Activated naive CD8-positive, alpha-beta T cell treated with anti-CD3 and anti-CD28 coated beads, Interleukin-2, amount 10 ng/mL, durations not matched to agents 7 days and 5 days (primary cell): ENCODE data around the gene TOMM20L. TPM values are rescaled to one million over a fixed set of nuclear protein-coding genes. Genes with fewer than 3 reads are reported as not detected.
"Not testable (repeated sequence)": the region's sequence is repeated elsewhere in the genome, so short reads cannot be mapped to it uniquely, and the experiment has no call there.

Experiments
- ATAC-seq: fragments of 150-1000 bp; cut with Tn5 transposase; one replicate; pipeline ENCODE4 v1.10.0; 2021; ENCODE audit warnings: low read depth, moderate library complexity
- POLR2A ChIA-PET: fragments of 350-600 bp; sonication (Branson Sonifier 250); formaldehyde crosslinking; loops from one replicate; lab custom pipeline; 2021; ENCODE audit warnings: antibody characterized with exemption; lab: Charles Lee
- DNase-seq: peaks from one replicate; pipeline ENCODE4 v3.0.0; 2021
- H3K27ac Mint-ChIP-seq: one replicate; pipeline ENCODE4 v1.8.0; 2022; ENCODE audit warnings: mild to moderate bottlenecking, mixed read lengths
- H3K27me3 Mint-ChIP-seq: one replicate; pipeline ENCODE4 v1.8.0; 2022; ENCODE audit warnings: mild to moderate bottlenecking, moderate library complexity, mixed read lengths
- H3K36me3 Mint-ChIP-seq: one replicate; pipeline ENCODE4 v1.8.0; 2021; ENCODE audit warnings: mild to moderate bottlenecking, mixed read lengths
- H3K4me1 Mint-ChIP-seq: one replicate; pipeline ENCODE4 v1.8.0; 2021; ENCODE audit warnings: mixed read lengths
- H3K4me3 Mint-ChIP-seq: one replicate; pipeline ENCODE4 v1.8.0; 2022; ENCODE audit warnings: mild to moderate bottlenecking, moderate library complexity, mixed read lengths
- H3K9me3 Mint-ChIP-seq: one replicate; pipeline ENCODE4 v1.8.0; 2021; ENCODE audit warnings: mixed read lengths
- total RNA-seq, 2 experiments: library from RNA; stranded (reverse); gene quantifications; one replicate each; pipeline ENCODE4 v1.2.3, GENCODE V29; 2021

The TOMM20L gene
- total RNA-seq, 2 experiments from 2014 or later: not detected

DNA sequence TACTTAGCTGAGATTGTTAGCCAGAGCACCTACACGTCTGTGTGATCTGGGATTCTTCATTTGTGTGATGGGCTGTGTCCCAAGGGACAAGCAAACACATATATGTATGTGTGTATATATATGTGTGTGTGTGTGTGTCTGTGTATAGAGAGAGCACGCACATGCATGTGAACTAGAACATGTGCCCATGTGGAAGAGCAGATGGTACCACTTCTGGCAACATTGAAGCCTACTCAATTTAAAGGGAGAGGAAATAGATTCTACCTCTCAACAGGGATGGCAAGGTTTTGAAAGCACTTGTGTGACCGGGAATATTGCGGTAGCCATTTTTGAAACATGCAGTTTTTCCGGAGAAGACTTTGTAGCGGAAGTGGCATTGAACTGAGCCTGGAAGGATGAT lies 1.4 kb downstream of the TOMM20L start:
- POLR2A ChIA-PET: interaction anchor here (1.3 kb wide), 1 partner anchor 99 kb away, joined by 4 read pairs; the partner anchor contains the start of gene ARID4A
- Mint-ChIP-seq H3K27me3 (no peaks in the 10 kb centered on the region), H3K4me1 (peaks cover 7% of the 10 kb centered on the region), H3K27ac (no peak overlapping the region), H3K9me3 (no peaks in the 10 kb centered on the region), H3K4me3 (no peak overlapping the region), H3K36me3 (peaks cover 6% of the 10 kb centered on the region)
- ATAC-seq (no peak), DNase-seq (no peak)

DNA sequence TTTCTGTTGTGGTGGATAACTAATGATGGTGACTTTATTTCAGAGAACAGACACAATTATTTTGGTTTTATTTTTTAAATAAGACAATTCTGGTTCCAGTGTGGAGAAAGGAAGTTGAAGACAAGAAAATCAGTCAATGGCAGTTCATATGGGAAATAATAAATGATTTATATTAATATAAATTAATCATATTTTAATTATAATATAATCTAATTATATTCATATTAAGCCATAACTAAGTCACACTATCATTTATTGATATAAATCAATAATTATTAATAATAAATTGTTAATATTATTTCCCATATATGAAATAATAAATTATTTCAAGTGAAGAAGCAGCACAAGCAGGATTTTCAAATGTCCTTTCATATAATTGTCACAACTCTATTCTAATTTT lies 2.8 kb downstream of the TOMM20L start:
- Mint-ChIP-seq H3K36me3 (peaks cover 6% of the 10 kb centered on the region), H3K4me3 (no peak overlapping the region), H3K4me1 (peaks cover 7% of the 10 kb centered on the region), H3K9me3 (no peaks in the 10 kb centered on the region), H3K27ac (no peak overlapping the region), H3K27me3 (no peaks in the 10 kb centered on the region)
- ATAC-seq: no peak
- DNase-seq: no peak
- POLR2A ChIA-PET: no interaction called here

DNA sequence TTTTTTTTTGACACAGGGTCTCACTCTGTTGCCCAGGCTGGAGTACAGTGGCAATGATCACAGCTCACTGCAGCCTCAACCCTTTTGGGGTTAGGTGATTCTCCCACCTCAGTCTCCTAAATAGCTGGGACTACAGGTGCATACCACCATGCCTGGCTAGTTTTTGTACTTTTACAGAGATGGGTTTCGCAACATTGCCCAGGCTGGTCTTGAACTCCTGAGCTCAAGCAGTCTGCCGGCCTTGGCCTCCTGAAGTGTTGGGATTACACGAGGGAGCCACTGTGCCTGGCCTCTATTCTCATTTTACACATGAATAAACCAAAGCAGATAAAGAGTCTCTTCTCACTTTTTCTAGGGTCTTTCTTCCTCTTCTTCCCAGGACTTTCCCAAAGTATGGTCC lies 3.2 kb downstream of the TOMM20L start:
- H3K4me1 Mint-ChIP-seq: peaks cover 7% of the 10 kb centered on the region
- DNase-seq (no peak), ATAC-seq (no peak)
- H3K9me3 Mint-ChIP-seq: no peaks in the 10 kb centered on the region
- H3K36me3 Mint-ChIP-seq: peaks cover 6% of the 10 kb centered on the region
- no peak overlapping the region for H3K4me3 Mint-ChIP-seq
- H3K27me3 Mint-ChIP-seq: no peaks in the 10 kb centered on the region
- POLR2A ChIA-PET: no interaction called here
- H3K27ac Mint-ChIP-seq: no peak overlapping the region

DNA sequence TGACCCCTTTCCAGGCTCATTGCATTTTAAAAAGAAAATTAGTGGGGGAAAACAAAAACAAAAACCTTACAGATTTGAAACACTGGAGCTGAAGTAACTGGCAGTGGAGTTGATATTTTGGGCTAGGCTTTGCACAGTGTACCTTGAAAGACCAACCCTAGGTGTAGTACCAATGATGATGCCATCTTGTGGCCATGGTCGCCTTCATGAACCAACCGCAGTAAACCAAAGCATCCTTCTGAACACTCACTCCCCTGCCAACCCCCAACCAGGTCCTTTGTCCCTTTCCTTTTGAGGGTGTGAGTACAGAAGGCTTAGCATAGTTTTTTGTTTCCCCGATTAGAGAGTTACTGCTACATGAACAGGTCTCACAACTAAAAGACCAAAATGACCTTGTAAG lies 5.9 kb downstream of the TOMM20L start:
- Mint-ChIP-seq H3K4me3 (no peak overlapping the region), H3K4me1 (no peaks in the 10 kb centered on the region), H3K36me3 (peaks cover 8% of the 10 kb centered on the region), H3K27ac (no peak overlapping the region), H3K9me3 (no peaks in the 10 kb centered on the region), H3K27me3 (no peaks in the 10 kb centered on the region)
- POLR2A ChIA-PET: no interaction called here
- no peak for ATAC-seq
- no peak for DNase-seq

DNA sequence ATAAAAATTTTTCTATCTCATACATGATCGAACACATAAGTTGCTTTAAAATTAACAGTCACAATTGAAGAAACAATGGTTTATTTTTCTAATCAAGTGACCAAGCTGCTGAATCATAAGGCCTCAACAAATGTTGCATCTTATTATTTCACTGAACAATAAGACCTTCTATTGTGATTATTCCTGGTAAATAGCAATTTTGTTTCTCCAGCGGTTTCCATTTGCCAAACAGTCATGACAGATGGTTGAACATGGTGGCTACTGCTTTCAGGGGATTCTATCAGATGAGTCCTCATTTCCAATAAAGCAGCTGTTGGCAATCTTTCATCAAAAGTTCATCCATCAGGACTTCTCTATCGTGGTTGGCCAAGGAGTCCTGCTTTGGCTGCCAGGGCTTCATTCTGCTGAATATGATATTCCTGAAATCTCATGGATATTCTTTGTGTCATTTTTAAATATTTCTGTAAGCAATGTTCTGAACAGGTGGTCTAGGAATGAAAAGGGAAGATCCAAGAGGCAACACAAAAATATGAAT lies 13.0 kb downstream of the TOMM20L start:
- H3K27ac Mint-ChIP-seq: no peak overlapping the region
- H3K9me3 Mint-ChIP-seq: no peaks in the 10 kb centered on the region
- no peak for ATAC-seq
- H3K4me1 Mint-ChIP-seq: no peaks in the 10 kb centered on the region
- DNase-seq: no peak
- no peak overlapping the region for H3K4me3 Mint-ChIP-seq
- peaks cover 19% of the 10 kb centered on the region for H3K36me3 Mint-ChIP-seq
- POLR2A ChIA-PET: no interaction called here
- no peaks in the 10 kb centered on the region for H3K27me3 Mint-ChIP-seq

DNA sequence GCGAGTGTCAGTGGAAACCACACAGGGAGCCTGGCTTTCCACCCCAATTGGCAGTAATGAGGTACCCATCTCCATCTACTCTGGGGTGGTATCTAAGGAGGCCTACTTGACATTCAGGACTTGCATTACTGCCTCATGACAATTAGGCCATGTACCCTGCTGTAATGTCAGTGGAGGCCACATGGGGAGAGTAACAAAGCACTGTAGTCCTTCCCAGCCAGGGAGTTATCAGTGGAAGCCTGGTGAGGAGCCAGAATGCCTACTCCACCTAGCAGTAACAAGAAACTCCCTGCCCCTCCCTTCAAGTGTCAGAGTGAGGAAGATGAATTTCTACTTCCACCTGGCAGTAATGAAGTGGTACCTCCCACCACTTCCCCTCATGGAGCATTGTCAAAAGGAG lies 19.1 kb downstream of the TOMM20L start:
- Mint-ChIP-seq H3K4me1 (peaks cover 4% of the 10 kb centered on the region), H3K27me3 (no peaks in the 10 kb centered on the region), H3K9me3 (no peaks in the 10 kb centered on the region), H3K27ac (no peak overlapping the region), H3K36me3 (peaks cover 46% of the 10 kb centered on the region), H3K4me3 (no peak overlapping the region)
- no peak for ATAC-seq
- POLR2A ChIA-PET: no interaction called here
- no peak for DNase-seq

DNA sequence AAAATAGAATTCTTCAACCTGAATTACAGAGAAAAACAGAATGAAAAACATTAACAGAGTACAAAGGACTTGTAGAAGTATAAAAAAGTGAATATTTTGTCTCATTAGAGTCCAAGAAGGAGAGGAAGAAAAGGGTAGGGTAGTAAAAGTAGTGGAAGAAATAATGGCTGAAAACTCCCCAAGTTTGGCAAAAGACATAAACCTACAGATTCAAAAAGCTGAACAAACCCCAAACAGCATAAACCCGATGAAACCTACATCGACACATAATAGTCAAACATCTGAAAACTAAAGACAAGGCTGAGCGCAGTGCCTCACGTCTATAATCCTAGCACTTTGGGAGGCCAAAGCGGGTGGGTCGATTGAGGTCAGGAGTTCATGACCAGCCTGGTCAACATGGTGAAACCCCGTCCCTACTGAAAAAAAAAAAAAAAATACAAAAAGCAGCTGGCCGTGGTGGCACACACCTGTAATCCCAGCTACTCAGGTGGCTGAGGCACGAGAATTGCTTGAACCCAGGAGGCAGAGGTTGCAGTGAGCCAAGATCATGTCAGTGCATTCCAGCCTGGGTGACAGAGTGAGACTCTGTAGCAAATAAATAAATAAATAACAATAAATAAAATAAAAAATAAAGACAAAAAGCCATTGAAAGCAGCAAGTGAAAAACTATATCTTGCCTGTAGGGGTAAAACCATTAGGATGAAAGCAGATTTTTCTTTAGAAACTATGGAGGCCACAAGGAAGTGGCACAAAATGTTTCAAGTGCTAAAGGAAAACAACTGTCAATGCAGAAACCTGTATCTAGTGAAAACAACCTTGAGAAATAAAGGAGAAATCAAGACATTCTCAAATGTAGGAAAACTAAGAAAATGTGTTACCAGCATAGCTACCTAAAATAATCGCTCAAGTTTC lies 20.2 kb downstream of the TOMM20L start:
- ATAC-seq (no peak), DNase-seq (no peak)
- POLR2A ChIA-PET: no interaction called here
- H3K36me3 Mint-ChIP-seq: peaks cover 48% of the 10 kb centered on the region
- no peak overlapping the region for H3K4me3 Mint-ChIP-seq
- H3K4me1 Mint-ChIP-seq: peaks cover 4% of the 10 kb centered on the region
- H3K27me3 Mint-ChIP-seq: no peaks in the 10 kb centered on the region
- H3K9me3 Mint-ChIP-seq: no peaks in the 10 kb centered on the region
- no peak overlapping the region for H3K27ac Mint-ChIP-seq

DNA sequence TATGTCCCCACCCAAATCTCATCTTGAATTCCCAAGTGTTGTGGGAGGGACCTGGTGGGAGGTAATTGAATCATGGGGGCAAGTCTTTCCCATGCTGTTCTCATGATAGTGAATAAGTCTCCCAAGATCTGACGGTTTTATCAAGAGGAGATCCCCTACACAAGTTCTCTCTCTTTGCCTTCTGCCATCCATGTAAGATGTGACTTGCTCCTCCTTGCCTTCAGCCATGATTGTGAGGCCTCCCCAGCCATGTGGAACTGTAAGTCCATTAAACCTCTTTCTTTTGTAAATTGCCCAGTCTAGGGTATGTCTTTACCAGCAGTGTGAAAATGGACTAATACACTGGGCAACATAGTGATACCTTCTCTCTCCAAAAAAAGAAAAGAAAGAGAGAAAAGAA lies 21.2 kb downstream of the TOMM20L start:
- H3K27ac Mint-ChIP-seq, ATAC-seq, POLR2A ChIA-PET: not testable (repeated sequence)

GRCh38 chr14:58426670-58427280 lies 31.0 kb downstream of the TOMM20L start:
- no peaks in the 10 kb centered on the region for H3K9me3 Mint-ChIP-seq

More for the DNA sequence above, 21.2 kb downstream of the TOMM20L start:
- not testable (repeated sequence) for DNase-seq, H3K4me1 Mint-ChIP-seq, H3K9me3 Mint-ChIP-seq, H3K4me3 Mint-ChIP-seq, H3K27me3 Mint-ChIP-seq
- H3K36me3 Mint-ChIP-seq: peaks cover 50% of the 10 kb centered on the region

GRCh38 chr14:58427281-58428117 lies 31.8 kb downstream of the TOMM20L start, which contains the start of the genes KIAA0586 and TIMM9:
TSS of gene KIAA0586 (plus strand) at chr14:58427719. CDS start at chr14:58428265, 546 bp downstream.
TSS of gene TIMM9 (minus strand) at chr14:58427531. CDS start at chr14:58411945, 15,586 bp downstream.
- ATAC-seq: peak; percentile 94
- POLR2A ChIA-PET: interaction anchor here (0.5 to 2.9 kb wide), 12 partner anchors 8 to 1821 kb away, joined by 3 to 36 read pairs (median 5); partner anchors contain the start of genes ACTR10, AP5M1, ARID4A and DAAM1
- Mint-ChIP-seq H3K9me3 (no peaks in the 10 kb centered on the region), H3K27ac (peak within 1 kb of the TSS; percentile 99), H3K27me3 (no peaks in the 10 kb centered on the region), H3K36me3 (peaks cover 13% of the 10 kb centered on the region), H3K4me1 (peaks cover 34% of the 10 kb centered on the region), H3K4me3 (peak within 1 kb of the TSS; percentile 98)
- DNase-seq: peak; percentile 88

More at GRCh38 chr14:58426670-58427280, 31.0 kb downstream of the TOMM20L start:
- H3K27me3 Mint-ChIP-seq: no peaks in the 10 kb centered on the region
- H3K4me3 Mint-ChIP-seq: peak overlapping the region; percentile 98
- ATAC-seq (peak; percentile 15), DNase-seq (peak; percentile 60)
- peaks cover 12% of the 10 kb centered on the region for H3K36me3 Mint-ChIP-seq
- H3K27ac Mint-ChIP-seq: peak overlapping the region; percentile 99
- POLR2A ChIA-PET: interaction anchor here (1.0 to 2.9 kb wide), 9 partner anchors 31 to 1822 kb away, joined by 3 to 36 read pairs (median 5); partner anchors contain the start of genes ACTR10, ARID4A, DAAM1 and PPM1A
- peaks cover 34% of the 10 kb centered on the region for H3K4me1 Mint-ChIP-seq

DNA sequence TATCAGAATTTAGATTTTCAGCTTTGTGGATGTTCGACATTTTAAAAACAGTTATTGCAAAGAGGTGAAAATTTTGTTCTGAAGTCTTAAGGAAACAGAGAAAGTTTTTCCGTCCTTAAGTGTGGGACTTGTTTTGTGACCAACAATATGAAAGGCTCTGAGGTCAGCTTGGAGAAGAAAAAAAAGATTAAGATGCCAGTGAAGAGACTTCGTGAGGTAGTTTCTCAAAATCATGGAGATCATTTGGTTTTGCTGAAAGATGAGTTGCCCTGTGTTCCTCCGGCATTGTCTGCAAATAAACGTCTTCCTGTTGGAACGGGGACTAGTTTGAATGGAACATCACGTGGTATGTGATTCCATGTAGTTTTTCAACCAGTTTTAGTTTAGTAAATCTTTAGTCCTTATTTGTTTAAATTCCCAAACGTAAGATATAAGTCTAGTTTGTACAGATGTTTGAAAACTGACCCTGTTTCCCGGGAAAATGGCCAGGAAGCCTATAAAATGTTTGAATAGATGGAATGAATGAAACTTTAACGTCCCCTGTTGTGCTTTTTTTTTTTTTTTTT lies 32.5 kb downstream of the TOMM20L start:
- Mint-ChIP-seq H3K36me3 (peaks cover 13% of the 10 kb centered on the region), H3K4me1 (peaks cover 34% of the 10 kb centered on the region), H3K4me3 (peak overlapping the region; percentile 98), H3K9me3 (no peaks in the 10 kb centered on the region), H3K27ac (peak overlapping the region; percentile 99), H3K27me3 (no peaks in the 10 kb centered on the region)
- POLR2A ChIA-PET: interaction anchor here (0.8 to 2.9 kb wide), 8 partner anchors 21 to 1821 kb away, joined by 3 to 36 read pairs (median 5); partner anchors contain the start of genes ACTR10, ARID4A, PPM1A and PSMA3
- no peak for DNase-seq
- no peak for ATAC-seq

- H3K9me3 Mint-ChIP-seq: no peaks in the 10 kb centered on the region
- DNase-seq: no peak
- H3K27me3 Mint-ChIP-seq: no peaks in the 10 kb centered on the region
- H3K36me3 Mint-ChIP-seq: peaks cover 15% of the 10 kb centered on the region
- peak overlapping the region; percentile 6 for H3K4me3 Mint-ChIP-seq
- peak overlapping the region; percentile 19 for H3K27ac Mint-ChIP-seq
- H3K4me1 Mint-ChIP-seq: peaks cover 29% of the 10 kb centered on the region
- POLR2A ChIA-PET: no interaction called here
- ATAC-seq: no peak
Observed at GRCh38 chr14:58430156-58430555, 34.4 kb downstream of the TOMM20L start.
